ENCODE data around the gene CDH1.
"Not testable (repeated sequence)": the region's sequence is repeated elsewhere in the genome, so short reads cannot be mapped to it uniquely, and the experiment has no call there.

Gene CDH1

GRCh38 chr16:68737046-68737729 is at the start of gene CDH1:
TSS of gene CDH1 (plus strand) at chr16:68737292. CDS start at chr16:68737416, 124 bp downstream.
- DNase-seq, result peak in 2 of 3 donors; percentile 13 to 36

GRCh38 chr16:68689921-68690320 is 47.2 kb upstream of the CDH1 start:
- DNase-seq, result no peak

- no peak for DNase-seq
Measured at GRCh38 chr16:68695575-68695974, 41.5 kb upstream of the CDH1 start.

GRCh38 chr16:68696514-68696913 is 40.6 kb upstream of the CDH1 start:
- DNase-seq, result no peak

- DNase-seq, result no peak
Measured at GRCh38 chr16:68698091-68698490, 39.0 kb upstream of the CDH1 start.

- DNase-seq, result peak; percentile 25 to 71 (median 61)
Measured at GRCh38 chr16:68700120-68700519, 37.0 kb upstream of the CDH1 start.

- DNase-seq, result no peak
Measured at GRCh38 chr16:68700831-68701230, 36.3 kb upstream of the CDH1 start.

GRCh38 chr16:68704232-68704867 is 32.7 kb upstream of the CDH1 start:
- DNase-seq, result peak; percentile 73 to 86 (median 82)

- DNase-seq, result no peak
Measured at GRCh38 chr16:68707340-68708152, 29.5 kb upstream of the CDH1 start.

GRCh38 chr16:68710211-68710610 is 26.9 kb upstream of the CDH1 start:
- DNase-seq, result peak; percentile 30 to 53 (median 34)

GRCh38 chr16:68711421-68712139 is 25.5 kb upstream of the CDH1 start:
- DNase-seq, result peak; percentile 96 to 98 (median 96)

- no peak for DNase-seq
Measured at GRCh38 chr16:68713361-68713760, 23.7 kb upstream of the CDH1 start.

- no peak for DNase-seq
Measured at GRCh38 chr16:68715471-68715870, 21.6 kb upstream of the CDH1 start.

- DNase-seq, result not testable (repeated sequence)
Measured at GRCh38 chr16:68716516-68716915, 20.6 kb upstream of the CDH1 start.

- no peak for DNase-seq
Measured at GRCh38 chr16:68717684-68718083, 19.4 kb upstream of the CDH1 start.

GRCh38 chr16:68718590-68718989 is 18.5 kb upstream of the CDH1 start:
- no peak for DNase-seq

GRCh38 chr16:68719993-68720489 is 17.1 kb upstream of the CDH1 start:
- peak; percentile 33 to 58 (median 41) for DNase-seq

GRCh38 chr16:68722119-68723024 is 14.7 kb upstream of the CDH1 start:
- DNase-seq, result no peak

- no peak for DNase-seq
Measured at GRCh38 chr16:68724797-68725196, 12.3 kb upstream of the CDH1 start.

GRCh38 chr16:68728523-68728922 is 8.6 kb upstream of the CDH1 start:
- DNase-seq, result no peak

GRCh38 chr16:68731637-68732036 is 5.5 kb upstream of the CDH1 start:
- no peak for DNase-seq

All from suppressor macrophage treated with lipopolysaccharide for 1 hour (primary cell).